CD4-positive, alpha-beta T cell treated with Interferon gamma for 1 hour (primary cell): ENCODE measurements around the gene ALKBH2.

Source experiments
- DNase-seq: peaks from one replicate; pipeline ENCODE4 v3.0.0-alpha.2; 2020

Gene ALKBH2

GRCh38 chr12:109113661-109114321 is 20.5 kb upstream of the ALKBH2 start:
- no peak for DNase-seq

GRCh38 chr12:109112720-109113465 is 19.6 kb upstream of the ALKBH2 start:
- no peak for DNase-seq

DNA sequence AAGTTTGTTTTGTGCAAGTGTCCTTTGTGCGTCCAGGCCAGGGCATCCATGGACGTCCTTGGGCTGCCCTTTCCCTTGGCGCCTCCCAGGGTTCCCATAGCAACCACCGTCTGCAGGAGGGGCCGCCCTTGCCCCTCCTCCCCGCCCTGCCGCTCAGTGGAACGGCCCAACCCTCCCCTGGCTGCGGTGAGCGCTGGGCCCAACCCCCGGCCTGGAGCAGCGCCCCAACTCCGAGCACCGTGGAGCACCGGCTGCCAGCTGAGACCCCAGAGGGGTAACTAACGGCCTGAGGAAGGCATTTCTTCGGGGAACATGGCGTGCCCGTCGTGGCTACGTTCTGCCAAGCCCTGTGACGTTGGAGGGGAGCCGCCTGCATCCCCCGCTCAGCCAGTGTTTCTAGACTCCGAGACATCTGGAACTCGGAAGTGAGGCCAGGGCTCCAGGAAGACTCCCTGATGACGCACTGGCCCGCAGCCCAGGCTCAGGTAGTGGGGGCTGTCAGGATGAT is 17.8 kb upstream of the ALKBH2 start:
- DNase-seq = peak; percentile 53

DNA sequence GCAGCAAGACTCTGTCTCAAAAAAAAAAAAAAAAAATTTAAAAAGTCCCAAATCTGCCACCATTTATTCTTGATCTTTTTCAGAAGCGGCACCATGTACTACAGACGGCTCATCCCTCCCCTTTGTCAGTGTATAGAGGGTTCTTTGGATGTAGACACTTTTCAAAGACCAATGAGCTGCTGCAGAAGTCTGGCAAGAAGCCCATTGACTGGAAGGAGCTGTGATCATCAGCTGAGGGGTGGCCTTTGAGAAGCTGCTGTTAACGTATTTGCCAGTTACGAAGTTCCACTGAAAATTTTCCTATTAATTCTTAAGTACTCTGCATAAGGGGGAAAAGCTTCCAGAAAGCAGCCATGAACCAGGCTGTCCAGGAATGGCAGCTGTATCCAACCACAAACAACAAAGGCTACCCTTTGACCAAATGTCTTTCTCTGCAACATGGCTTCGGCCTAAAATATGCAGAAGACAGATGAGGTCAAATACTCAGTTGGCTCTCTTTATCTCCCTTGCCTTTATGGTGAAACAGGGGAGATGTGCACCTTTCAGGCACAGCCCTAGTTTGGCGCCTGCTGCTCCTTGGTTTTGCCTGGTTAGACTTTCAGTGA is 16.6 kb upstream of the ALKBH2 start:
- no peak for DNase-seq

- DNase-seq = no peak
These were observed 11.9 kb upstream of the ALKBH2 start for GRCh38 chr12:109105176-109105575.

DNA sequence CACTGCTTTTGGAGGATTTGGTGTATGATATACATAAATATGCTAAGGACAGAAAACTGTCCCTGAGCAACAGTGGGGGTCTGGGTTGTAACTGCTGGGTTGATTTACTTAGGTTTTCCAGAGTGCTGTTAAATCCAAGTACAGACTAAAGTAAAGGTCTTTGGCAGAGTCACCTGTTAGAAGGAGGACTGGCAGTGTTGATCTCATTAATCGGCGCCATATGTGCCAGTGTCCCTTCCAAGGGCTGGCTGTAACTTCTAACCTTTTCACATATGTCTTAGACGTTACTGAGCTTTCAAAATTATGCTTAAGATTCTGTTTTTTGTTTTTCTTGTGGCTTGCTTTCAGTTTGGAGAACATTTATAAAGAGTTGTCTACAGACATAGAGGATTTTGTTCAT is 9.2 kb upstream of the ALKBH2 start:
- no peak for DNase-seq

GRCh38 chr12:109100741-109101140 is 7.5 kb upstream of the ALKBH2 start:
- no peak for DNase-seq

- DNase-seq = no peak
These were observed 6.3 kb upstream of the ALKBH2 start for GRCh38 chr12:109099431-109100020.

- DNase-seq = no peak
These were observed 5.4 kb upstream of the ALKBH2 start for GRCh38 chr12:109098651-109099050.

DNA sequence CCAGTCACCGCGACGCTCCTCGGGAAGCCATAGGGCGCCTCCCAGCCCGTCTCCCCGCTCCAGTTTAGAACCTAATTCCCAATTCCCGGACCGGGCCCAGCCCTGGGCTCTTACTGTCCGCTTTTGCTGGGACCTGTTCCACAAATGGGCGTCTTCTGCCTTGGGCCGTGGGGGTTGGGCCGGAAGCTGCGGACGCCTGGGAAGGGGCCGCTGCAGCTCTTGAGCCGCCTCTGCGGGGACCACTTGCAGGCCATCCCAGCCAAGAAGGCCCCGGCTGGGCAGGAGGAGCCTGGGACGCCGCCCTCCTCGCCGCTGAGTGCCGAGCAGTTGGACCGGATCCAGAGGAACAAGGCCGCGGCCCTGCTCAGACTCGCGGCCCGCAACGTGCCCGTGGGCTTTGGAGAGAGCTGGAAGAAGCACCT is 4.9 kb upstream of the ALKBH2 start:
- DNase-seq = no peak

DNA sequence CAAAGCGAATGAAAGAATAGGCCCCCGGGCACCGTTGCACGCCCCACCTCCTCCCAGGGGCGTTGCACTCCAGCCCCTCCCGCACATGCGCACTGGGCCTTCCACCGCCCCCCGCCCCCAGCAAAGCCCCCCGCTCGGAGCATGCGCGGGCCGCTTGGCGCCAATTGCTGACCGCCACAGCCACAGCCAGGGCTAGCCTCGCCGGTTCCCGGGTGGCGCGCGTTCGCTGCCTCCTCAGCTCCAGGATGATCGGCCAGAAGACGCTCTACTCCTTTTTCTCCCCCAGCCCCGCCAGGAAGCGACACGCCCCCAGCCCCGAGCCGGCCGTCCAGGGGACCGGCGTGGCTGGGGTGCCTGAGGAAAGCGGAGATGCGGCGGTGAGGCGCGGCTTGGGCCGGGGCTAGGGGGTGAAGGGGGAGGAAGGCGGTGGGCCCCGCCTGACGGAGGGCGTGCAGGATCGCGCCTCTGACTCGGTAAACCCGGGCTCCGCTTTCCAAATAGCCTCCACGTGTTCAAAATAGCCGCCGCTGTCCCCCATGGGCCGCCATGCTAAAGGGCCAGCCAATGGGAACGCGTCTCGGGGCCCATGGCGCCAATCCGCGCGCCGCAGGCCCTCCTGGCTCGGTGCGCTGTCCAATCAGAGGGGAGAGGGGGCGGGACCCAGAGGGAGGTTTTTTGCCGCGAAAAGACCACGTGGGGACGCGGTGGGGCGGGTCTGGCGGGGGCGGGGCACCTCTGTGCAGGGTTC is 4.3 kb upstream of the ALKBH2 start, which contains the start of gene UNG:
UNG (plus strand) TSS at position 163 of the 748 bp plus-strand sequence; CDS start at position 246, 83 bp downstream.
- peak; percentile 94 for DNase-seq

DNA sequence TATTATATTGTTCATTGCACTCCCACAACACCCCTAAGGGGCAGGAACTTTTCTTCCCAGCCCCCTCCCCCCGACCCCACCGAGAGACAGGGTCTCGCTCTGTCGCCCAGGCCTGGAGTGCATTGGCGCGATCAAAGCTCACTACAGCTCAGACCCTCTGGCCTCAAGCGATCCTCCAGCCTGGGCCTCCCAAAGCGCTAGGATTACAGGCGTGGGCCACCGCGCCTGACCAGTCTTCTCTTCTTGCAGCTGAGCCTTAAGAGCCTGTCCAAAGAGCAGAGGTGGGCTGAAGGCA is 3.8 kb upstream of the ALKBH2 start:
- no peak for DNase-seq

- DNase-seq = no peak
These were observed 713 bp downstream of the ALKBH2 start for GRCh38 chr12:109092497-109093021.

DNA sequence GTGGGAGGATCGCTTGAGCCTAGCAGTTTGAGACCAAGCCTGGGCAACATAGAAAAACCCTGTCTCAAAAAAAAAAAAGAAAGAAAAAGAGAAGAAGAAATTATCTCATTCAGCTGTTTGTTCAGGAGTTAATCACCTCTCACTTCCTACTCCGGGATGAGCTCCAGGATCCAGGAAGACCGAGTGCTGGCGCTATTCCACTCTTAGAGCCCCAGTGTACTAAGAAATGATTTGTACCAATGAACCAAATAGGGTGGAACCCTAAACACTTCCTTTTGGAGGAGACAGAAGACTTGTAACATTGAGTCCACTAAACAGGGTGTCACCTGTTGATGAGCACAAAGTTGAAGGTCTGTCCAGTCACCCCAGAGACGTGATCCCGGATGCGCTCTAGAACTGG is 3.6 kb downstream of the ALKBH2 start:
- no peak for DNase-seq

DNA sequence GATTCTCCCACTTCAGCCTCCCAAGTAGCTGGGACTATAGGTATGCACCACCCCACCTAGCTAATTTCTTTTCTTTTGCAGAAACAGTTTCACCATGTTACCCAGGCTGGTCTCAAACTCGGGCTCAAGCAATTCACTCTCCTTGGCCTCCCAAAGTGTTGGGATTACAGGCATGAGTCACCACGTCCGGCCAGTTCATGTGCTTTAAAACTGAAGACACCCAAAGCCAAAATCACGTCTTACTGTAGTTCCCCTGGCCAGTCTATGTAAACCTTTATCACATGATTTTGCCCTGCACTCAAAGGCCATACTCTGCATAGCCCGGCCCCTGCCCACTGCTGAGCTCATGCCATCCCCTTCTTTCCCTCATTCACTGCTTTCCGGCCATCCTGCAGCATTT is 4.5 kb downstream of the ALKBH2 start:
- no peak for DNase-seq

DNA sequence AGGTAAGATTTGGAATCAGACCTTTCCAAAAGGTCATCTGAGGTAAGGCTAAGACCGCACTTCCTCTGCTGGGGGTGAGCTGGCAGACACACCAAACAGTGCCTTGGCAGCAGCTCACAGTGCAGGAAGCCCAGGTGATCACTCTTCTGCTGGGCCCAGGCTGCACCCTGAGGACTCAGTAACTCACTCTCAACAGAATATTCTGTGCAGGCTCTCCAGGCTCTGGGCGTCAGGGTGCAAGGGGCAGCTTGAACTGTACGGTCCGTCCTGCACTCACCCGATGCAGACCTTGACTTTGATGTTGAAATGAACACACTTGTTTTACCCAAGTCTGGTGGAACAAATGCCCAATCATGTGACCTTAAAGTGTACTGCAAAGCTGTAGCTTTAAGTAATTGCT is 6.0 kb downstream of the ALKBH2 start:
- DNase-seq = no peak

DNA sequence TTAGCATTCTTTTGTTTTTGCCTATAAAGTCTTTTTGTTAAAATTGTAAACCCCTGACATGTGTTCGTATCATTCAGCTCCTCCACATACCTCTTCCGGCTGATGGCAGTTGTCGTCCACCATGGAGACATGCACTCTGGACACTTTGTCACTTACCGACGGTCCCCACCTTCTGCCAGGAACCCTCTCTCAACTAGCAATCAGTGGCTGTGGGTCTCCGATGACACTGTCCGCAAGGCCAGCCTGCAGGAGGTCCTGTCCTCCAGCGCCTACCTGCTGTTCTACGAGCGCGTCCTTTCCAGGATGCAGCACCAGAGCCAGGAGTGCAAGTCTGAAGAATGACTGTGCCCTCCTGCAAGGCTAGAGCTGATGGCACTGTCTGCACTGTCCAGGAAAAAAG is 7.7 kb downstream of the ALKBH2 start:
- DNase-seq = no peak

DNA sequence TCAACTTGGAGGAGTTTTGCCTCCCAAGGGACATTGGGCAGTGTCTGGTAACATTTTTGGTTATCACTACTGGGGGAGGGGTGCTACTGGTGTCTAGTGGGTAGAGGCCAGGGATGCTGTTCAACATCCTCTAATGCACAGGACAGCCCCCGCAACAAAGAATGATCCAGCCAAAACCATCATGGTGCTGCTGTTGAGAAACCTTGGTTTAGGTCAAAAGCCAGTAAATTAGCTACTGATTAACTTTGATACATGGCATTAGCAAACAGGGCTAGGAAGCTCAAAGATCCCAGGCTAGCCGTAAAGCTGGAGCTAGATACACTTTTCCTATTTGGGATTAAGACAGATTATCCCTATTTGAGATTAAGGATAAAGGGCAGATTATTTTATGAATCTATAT is 8.8 kb downstream of the ALKBH2 start:
- DNase-seq = no peak

DNA sequence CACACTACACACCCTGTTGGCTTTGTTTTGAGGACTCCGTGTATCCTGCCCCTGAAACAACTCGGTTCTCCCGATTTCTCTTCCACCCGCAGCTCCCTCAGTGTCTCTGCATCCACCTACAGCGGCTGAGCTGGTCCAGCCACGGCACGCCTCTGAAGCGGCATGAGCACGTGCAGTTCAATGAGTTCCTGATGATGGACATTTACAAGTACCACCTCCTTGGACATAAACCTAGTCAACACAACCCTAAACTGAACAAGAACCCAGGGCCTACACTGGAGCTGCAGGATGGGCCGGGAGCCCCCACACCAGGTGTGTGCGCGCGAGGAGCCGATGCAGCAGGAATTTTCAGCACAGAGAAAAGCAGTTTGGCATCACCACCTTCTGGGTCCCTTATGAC is 10.5 kb downstream of the ALKBH2 start:
- DNase-seq = no peak

DNA sequence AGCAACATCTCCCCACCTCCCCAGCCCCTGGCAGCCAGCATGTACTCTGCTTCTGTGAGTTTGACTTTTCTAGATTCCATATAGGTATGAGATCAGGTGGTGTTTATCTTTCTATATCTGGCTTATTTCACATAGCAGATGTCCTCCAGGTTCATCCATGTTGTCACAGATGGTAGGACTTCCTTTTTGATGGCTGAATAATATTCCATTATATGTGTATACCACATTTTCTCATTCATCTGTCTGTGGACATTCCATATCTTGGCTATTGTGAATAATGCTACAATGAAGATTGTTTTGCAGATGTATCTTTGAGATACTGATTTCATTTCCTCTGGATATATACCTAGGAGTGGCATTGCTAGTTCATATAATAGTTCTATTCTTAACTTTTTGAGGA is 18.4 kb downstream of the ALKBH2 start:
- no peak for DNase-seq

DNA sequence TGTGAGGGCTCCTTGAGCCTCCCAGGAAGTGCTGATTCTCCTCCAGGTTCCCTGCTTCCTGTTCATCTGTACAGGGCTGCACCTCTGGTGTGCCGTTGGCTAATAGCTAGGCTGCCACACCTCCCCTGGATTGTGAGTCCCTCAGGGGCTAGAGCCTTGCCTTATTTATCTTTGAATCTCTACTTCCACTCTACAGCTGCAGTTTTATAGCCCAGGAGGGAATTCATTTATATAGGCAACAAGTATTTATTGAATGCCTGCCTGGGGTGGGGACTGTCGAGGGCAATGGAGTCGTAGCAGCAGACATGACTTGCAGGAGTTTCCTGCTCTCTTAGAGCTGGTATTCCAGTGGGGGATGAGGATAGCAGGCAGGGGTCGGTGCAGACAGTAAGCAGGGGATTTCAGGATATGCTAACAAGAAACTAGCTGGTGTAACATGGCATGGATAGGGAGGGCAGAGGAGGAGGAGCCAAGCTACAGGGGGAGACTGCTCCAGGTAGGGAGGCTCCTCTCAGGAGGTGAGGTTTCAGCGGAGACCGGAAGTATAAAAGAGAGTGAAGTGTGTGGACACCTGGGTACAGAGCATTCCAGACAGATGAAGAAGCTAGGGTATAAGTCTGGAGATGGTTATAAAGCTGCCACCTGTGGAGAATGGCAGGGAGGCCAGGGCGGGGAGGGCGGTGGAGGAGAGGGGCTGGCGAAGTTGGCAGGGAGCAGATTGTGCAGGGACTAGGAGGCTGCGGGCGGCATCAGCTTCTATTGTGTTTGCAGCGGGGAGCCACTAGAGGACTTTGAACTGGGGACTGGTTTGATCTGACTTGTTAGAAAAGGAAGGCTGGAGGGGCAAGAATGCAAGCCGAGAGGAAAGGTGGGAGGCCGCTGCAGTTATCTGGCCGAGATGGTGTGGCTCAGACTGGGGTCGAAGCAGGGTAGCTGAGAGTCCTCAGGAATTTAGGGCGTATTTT is 23.7 kb downstream of the ALKBH2 start:
- DNase-seq = no peak

GRCh38 chr12:109065853-109066193 is 27.4 kb downstream of the ALKBH2 start:
- DNase-seq = no peak
